OCI-LY7 (cell line): ENCODE measurements around the gene GIPC1.
"Not testable (repeated sequence)": the region's sequence is repeated elsewhere in the genome, so short reads cannot be mapped to it uniquely, and the experiment has no call there.

Experiments
- CTCF ChIP-seq: fragments of 200-600 bp; sonication (generic); conservative IDR thresholded peaks from 2 replicates; pipeline ENCODE4 v1.5.1; 2014; ENCODE audit warnings: mild to moderate bottlenecking, antibody characterized with exemption, low read length, moderate library complexity, mixed read lengths
- EZH2phosphoT487 ChIP-seq: fragments of 200-600 bp; sonication (generic); IDR thresholded peaks from 2 replicates; pipeline ENCODE4 v1.6.1; 2018; ENCODE audit warnings: low read depth, borderline replicate concordance, mild to moderate bottlenecking, mixed run types, antibody characterized with exemption, low read length, moderate library complexity, mixed read lengths

- TF ChIP-seq CTCF, EZH2phosphoT487: not testable (repeated sequence)
These were observed 33.5 kb downstream of the GIPC1 start for GRCh38 chr19:14462401-14462800.
